Nucleus accumbens (tissue), 56 donors: ENCODE data around the gene QRFP.
A peak's percentile ranks its signal among the peaks of the same experiment; 100 is the strongest.

Experiments
- DNase-seq, 56 donors: peaks; one replicate each; lab custom pipeline; 2025; lab: John Stamatoyannopoulos, UW

Gene QRFP

GRCh38 chr9:130879863-130880411, 16.7 kb downstream of the QRFP start:
- DNase-seq: no peak

GRCh38 chr9:130878295-130878694, 18.3 kb downstream of the QRFP start:
- DNase-seq: no peak

- DNase-seq: no peak
These were observed 19.3 kb downstream of the QRFP start for GRCh38 chr9:130877300-130877699.

- no peak for DNase-seq
These were observed 21.8 kb downstream of the QRFP start for GRCh38 chr9:130874783-130875182.

DNA sequence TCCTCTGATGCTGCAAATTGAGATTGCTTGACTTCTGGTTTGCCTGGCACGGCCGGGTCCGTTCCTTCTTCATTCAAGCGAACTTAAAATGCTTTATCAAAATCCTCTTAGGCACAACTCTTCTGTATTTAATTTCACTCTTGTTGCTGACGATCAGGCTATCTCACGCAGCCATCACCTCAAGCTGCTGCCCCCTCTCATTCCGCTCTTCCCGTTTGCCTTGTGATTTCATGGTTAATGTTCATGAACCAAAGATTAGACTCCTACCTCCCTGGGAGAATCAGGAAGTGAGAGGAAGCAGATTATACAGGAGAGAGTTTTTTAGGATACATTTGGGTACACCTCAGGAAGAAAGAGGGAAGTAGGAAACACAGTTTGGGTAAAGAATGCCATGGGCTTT, 22.6 kb downstream of the QRFP start:
- no peak for DNase-seq

DNA sequence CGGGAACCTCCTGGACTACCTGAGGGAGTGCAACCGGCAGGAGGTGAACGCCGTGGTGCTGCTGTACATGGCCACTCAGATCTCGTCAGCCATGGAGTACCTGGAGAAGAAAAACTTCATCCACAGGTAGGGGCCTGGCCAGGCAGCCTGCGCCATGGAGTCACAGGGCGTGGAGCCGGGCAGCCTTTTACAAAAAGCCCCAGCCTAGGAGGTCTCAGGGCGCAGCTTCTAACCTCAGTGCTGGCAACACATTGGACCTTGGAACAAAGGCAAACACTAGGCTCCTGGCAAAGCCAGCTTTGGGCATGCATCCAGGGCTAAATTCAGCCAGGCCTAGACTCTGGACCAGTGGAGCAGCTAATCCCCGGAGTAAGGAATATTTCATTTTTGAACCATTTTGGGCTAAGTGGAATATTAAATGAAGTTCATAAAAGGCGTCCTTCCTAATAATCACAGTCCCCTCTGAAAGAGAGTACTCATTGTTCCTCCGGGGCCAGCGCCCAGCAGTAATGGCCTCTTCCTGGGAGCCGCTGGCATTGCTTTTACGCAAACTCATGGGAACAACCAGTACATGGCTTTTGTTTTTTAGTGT, 23.6 kb downstream of the QRFP start:
- DNase-seq: peak in 45 of 56 donors; percentile 6 to 80 (median 52)

DNA sequence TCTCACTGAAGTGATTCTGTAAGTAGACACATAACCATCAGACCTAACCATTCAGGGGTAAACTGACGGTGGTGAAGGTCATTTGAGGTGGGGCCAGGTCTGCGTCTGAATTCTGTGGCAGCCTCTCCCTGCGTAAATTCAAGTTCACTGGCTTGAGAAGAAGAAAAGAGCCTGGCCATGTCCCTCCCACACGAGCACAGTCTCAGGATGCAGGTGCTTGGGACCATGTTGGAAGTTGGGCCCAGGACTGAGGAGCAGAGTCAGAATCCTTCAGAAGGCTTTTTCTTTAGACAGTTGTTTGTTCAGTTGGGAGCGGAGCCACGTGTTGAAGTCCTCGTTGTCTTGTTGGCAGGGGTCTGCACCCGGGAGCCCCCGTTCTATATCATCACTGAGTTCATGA, 24.1 kb downstream of the QRFP start:
- no peak for DNase-seq

- no peak for DNase-seq
These were observed 24.5 kb downstream of the QRFP start for GRCh38 chr9:130872093-130872492.

DNA sequence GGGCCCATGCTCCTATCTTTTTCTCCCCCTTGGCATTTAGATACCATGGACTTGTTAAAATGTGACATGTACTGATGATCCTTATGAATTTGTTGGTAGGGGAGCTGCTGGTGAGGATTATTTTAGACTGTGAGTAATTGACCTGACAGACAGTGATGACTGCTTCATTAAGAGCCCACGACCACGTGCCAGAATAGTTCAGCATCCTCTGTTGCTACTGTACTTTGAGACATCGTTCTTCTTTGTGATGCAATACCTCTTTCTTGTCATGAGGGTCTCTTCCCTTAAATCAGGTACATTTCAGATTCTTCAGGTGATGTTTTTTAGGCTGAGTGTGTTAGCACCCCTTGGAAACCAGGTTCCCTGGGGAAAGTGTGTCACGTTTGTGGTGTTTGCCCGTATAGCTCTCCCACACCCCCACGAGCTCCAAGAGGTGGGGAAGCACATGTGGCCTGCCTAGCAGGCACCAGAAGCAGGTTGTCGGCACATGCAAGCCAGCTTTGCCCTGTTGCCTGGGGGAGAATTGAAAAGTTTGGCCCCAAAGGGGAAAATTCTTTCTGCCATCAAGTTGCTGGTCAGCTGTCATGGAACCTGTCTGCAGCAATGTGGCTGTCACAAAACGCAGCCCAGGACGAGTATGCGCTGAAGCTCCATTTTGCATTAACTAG, 25.1 kb downstream of the QRFP start:
- DNase-seq: no peak

DNA sequence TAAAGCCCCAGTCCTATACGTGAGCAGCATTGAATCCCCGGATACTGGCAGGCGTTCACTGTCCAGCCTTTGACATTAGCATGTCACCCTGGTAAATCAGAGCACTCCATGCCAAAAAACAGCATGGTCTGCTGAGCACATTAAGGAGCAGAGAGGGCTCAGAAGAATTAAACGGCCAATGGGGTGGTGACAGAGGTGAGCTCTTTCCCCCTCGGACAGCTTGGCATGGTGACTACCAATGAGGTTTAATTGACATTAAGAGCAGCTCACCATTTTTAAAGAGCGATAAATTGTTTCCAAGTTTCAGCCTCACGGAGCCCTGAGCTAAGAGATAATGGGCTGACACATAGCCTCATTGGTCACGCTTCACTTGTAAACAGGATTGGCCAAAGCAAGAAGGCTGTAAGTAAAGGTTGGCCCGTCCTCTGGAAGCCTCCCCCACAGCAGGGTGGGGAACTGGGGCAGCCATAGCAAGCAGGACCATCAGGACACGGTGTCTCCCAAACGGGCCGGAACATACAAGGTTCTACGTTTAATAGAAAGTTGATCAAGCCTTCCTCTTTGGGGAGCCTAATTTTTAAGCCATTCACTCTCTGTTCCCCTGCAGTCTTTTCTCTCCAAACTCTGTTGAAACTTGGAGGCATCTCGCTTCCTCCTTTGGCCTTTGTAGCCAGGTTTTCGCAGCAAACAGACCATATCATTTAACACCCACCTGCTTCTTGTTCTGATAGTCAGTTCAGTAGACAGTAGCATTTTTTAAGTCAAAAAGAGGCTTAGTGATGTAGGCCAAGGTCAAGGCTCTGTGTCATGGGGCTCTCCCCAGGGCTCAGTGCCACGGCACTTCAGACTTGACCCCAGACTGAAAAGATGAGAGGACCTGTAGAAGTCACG, 25.9 kb downstream of the QRFP start:
- DNase-seq: peak in 2 of 56 donors; percentile 26 to 47

- DNase-seq: peak in 2 of 56 donors; percentile 23 to 34
These were observed 27.4 kb downstream of the QRFP start for GRCh38 chr9:130869250-130869649.

- DNase-seq: no peak
These were observed 28.4 kb downstream of the QRFP start for GRCh38 chr9:130868230-130868629.

DNA sequence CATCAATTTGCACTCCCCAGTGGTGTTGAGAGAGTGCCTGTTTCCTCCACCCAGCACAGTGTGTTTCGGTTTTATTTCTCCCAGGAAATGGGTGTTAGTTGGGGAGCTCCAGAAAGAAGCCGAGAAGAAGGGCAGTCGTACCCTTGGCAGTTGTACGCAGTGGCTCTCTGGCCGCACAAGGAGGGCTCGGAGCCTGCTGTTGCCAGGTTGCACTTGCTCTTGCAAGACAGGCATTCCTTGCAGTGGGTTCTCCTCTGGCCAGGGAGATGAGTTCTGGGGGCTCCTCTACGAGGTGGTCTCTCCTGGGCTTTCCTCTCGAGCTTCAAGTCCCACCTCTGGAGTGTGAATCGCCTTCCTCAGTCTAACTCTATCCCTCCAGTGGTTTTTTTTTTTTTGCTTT, 29.1 kb downstream of the QRFP start:
- peak in 1 of 56 donors; percentile 18 for DNase-seq

DNA sequence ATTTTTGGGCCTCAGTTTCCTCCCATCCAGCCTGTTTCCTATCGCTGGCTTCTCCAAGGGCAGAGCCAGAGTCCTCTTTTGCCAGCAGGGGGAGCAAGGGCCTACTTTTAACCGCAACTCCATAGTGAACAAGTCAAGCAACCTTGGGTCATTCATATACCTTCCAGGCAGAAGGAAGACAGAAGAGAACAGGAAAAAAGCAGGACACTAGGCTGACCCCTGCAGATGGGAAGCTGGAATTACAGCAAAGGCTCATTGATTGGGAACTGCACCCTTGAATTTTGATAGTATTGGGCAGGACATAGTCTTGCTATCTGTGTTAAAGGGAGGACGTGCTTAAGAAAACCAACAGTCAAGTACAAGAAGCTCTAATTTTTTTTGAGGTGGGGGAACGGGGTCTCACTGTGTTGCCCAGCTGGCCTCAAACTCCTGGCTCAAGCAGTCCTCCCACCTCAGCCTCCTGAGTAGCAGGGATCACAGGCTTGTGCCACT, 30.1 kb downstream of the QRFP start:
- peak in 36 of 56 donors; percentile 7 to 73 (median 40) for DNase-seq

- no peak for DNase-seq
These were observed 30.7 kb downstream of the QRFP start for GRCh38 chr9:130865921-130866320.

- DNase-seq: no peak
These were observed 32.1 kb downstream of the QRFP start for GRCh38 chr9:130864541-130864940.

- DNase-seq: no peak
These were observed 33.9 kb downstream of the QRFP start for GRCh38 chr9:130862747-130863146.

GRCh38 chr9:130862217-130862616, 34.4 kb downstream of the QRFP start:
- no peak for DNase-seq

DNA sequence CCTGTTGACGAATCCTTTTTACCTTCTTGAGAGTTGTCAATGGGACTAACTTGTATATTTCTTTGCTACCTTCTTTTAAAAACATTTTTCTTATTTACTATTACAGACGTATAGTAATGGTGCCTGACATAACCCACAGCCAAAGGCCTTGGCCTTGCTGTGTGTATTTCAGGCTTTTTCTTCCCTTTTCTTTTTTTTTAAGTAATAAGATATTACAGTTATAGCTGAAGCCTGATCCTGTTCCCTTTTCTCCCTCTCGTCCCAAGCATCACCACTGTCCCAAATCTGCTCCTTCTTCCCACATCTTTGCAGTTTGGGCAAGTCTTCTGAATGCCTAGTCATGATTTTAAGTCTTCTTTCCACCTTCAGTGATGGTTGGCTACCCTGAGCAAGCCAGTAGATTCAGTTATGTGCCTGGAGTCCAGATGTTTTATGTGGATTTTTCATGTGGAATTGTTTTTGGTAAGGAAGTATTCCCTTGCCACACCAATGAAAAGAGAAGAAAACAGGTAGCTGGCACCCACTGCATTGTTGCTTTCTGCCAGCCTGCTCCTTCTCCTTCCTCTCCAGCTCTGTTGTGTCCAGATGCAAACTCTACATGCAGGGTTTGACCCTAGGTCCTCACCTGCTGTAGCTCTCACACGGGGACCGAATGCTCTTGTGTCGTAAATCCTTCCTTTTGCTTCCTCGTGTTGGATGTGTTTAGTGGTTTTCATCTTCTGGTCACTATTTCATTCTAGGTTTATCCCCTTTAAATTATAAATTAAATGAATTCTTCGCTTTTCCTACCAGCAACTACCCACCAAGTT, 35.0 kb downstream of the QRFP start:
- no peak for DNase-seq
